Activated T-cell treated with anti-CD3 and anti-CD28 coated beads, Interleukin-2, amount 50 U/mL, for 24 hours (primary cell): ENCODE data around the gene CEP131.

Source experiments
- DNase-seq: peaks from one replicate; pipeline ENCODE4 v3.0.0-alpha.2; 2020
- H3K27ac Mint-ChIP-seq: 2 replicates; pipeline ENCODE4 v1.8.0; 2020; ENCODE audit warnings: mild to moderate bottlenecking, mixed read lengths
- H3K27me3 Mint-ChIP-seq: 2 replicates; pipeline ENCODE4 v1.8.0; 2020; ENCODE audit warnings: mixed read lengths
- H3K36me3 Mint-ChIP-seq: 2 replicates; pipeline ENCODE4 v1.8.0; 2020; ENCODE audit warnings: low read depth, mixed read lengths
- H3K4me1 Mint-ChIP-seq: 2 replicates; pipeline ENCODE4 v1.8.0; 2020; ENCODE audit warnings: low read depth, mixed read lengths
- H3K4me3 Mint-ChIP-seq: 2 replicates; pipeline ENCODE4 v1.8.0; 2020; ENCODE audit warnings: mild to moderate bottlenecking, moderate library complexity, mixed read lengths
- H3K9me3 Mint-ChIP-seq: 2 replicates; pipeline ENCODE4 v1.8.0; 2020; ENCODE audit warnings: mixed read lengths

Gene CEP131

GRCh38 chr17:81209141-81209540 is 13.6 kb downstream of the CEP131 start:
- DNase-seq: no peak
- H3K27ac Mint-ChIP-seq: no peak overlapping the region
- no peaks in the 10 kb centered on the region for H3K9me3 Mint-ChIP-seq
- H3K4me1 Mint-ChIP-seq: no peaks in the 10 kb centered on the region
- H3K36me3 Mint-ChIP-seq: peaks cover 8% of the 10 kb centered on the region
- H3K4me3 Mint-ChIP-seq: no peak overlapping the region
- H3K27me3 Mint-ChIP-seq: no peaks in the 10 kb centered on the region

- no peaks in the 10 kb centered on the region for H3K27me3 Mint-ChIP-seq
- no peak overlapping the region for H3K4me3 Mint-ChIP-seq
- no peak overlapping the region for H3K27ac Mint-ChIP-seq
- no peak for DNase-seq
- no peaks in the 10 kb centered on the region for H3K4me1 Mint-ChIP-seq
- H3K36me3 Mint-ChIP-seq: peaks cover 8% of the 10 kb centered on the region
- H3K9me3 Mint-ChIP-seq: no peaks in the 10 kb centered on the region
Measured at GRCh38 chr17:81208651-81209050, 14.1 kb downstream of the CEP131 start.

DNA sequence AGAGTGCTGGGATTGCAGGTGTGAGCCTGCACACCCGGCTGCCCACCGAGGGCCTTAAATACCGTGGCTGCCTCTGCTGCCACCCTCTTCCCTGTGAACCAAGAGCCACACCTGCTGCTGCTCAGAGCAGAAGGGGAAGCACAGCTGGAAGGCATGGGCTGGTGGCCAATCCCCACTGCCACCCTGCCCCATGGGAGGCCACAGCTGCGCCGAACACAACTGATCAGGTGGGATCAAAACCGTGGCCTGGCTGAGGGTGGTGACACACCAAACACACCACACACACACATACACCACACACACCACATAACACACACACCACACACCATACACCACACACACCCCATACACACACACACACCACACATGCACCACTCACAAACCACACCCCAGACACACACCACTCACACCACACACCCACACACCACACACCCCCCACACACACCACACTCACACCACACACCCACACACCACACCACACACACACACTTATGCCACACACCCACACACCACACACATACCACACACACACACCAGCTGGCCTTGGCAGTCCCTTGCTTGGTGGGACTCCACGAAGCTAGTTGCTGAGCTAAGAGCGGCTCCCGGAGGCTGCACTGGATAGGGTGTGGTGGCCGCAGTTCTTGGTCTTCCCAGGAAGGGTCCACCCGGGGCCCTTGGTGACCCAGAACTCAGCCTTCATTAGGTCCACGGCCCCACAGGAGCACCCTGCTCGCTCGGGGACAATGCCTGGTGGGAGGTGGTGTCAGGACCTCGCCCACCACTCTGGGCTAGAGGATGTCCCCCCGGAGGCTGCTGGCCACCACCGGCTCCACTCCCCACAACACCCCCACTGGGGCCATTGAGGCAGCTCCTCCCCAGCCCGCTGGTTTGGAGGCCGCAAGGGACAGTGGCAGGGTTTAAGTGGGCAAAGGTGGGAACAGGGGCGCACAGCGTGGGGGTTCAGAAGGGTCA is 14.9 kb downstream of the CEP131 start:
- Mint-ChIP-seq H3K4me3 (no peak overlapping the region), H3K27ac (no peak overlapping the region)

GRCh38 chr17:81206657-81207056 is 16.1 kb downstream of the CEP131 start:
- Mint-ChIP-seq H3K4me1 (no peaks in the 10 kb centered on the region), H3K9me3 (no peaks in the 10 kb centered on the region), H3K36me3 (peaks cover 13% of the 10 kb centered on the region), H3K4me3 (no peak overlapping the region), H3K27me3 (no peaks in the 10 kb centered on the region), H3K27ac (no peak overlapping the region)
- no peak for DNase-seq

More for the DNA sequence above, 14.9 kb downstream of the CEP131 start:
- no peaks in the 10 kb centered on the region for H3K27me3 Mint-ChIP-seq
- H3K4me1 Mint-ChIP-seq: no peaks in the 10 kb centered on the region
- no peaks in the 10 kb centered on the region for H3K9me3 Mint-ChIP-seq
- no peak for DNase-seq
- peaks cover 8% of the 10 kb centered on the region for H3K36me3 Mint-ChIP-seq

- Mint-ChIP-seq H3K36me3 (peaks cover 16% of the 10 kb centered on the region), H3K27me3 (no peaks in the 10 kb centered on the region), H3K27ac (no peak overlapping the region), H3K4me3 (no peak overlapping the region), H3K4me1 (no peaks in the 10 kb centered on the region), H3K9me3 (no peaks in the 10 kb centered on the region)
- DNase-seq: no peak
Measured at GRCh38 chr17:81206166-81206565, 16.6 kb downstream of the CEP131 start.

DNA sequence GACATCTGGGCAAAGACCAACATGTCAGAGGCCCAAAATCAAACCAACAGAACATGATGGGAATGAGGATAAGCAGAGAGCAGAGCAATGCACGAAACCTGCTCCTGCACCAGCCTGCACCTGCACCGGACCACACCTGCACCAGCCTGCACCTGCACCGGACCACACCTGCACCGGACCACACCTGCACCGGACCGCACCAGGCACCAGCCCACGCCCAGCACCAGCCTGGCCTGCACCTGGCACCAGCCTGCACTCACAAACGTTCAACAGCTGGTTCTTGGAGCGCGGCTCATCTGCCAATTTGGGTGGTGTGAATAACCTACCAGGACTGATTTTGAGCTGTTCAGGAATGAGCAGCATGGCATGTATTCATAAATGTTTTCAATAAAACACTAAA is 18.2 kb downstream of the CEP131 start:
- no peaks in the 10 kb centered on the region for H3K9me3 Mint-ChIP-seq
- peaks cover 16% of the 10 kb centered on the region for H3K36me3 Mint-ChIP-seq
- no peaks in the 10 kb centered on the region for H3K4me1 Mint-ChIP-seq
- no peak overlapping the region for H3K27ac Mint-ChIP-seq
- no peak for DNase-seq
- H3K27me3 Mint-ChIP-seq: no peaks in the 10 kb centered on the region
- no peak overlapping the region for H3K4me3 Mint-ChIP-seq

DNA sequence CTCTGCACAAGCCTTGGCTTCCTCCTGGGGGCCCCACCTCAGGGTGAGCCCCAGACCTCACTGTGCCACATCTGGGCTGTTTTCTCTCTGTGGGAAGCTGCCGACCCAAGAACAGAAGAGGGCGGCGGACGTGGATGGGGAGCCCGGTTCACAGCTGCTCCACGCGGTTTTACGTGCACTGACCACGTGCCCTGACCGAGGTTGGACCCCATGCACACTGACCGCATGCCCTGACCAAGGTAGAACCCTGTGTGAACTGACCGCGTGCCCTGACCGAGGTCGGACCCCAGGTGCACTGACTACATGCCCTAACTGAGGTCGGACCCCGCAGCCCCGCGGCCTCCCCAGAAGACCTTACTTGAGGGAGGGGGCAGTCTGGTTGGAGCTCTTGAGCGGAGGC is 19.6 kb downstream of the CEP131 start:
- Mint-ChIP-seq H3K36me3 (peaks cover 20% of the 10 kb centered on the region), H3K4me1 (no peaks in the 10 kb centered on the region), H3K4me3 (no peak overlapping the region), H3K9me3 (no peaks in the 10 kb centered on the region), H3K27me3 (no peaks in the 10 kb centered on the region), H3K27ac (no peak overlapping the region)
- DNase-seq: no peak

- Mint-ChIP-seq H3K4me3 (no peak overlapping the region), H3K4me1 (no peaks in the 10 kb centered on the region), H3K9me3 (no peaks in the 10 kb centered on the region), H3K36me3 (peaks cover 23% of the 10 kb centered on the region), H3K27ac (no peak overlapping the region), H3K27me3 (no peaks in the 10 kb centered on the region)
- DNase-seq: no peak
Measured at GRCh38 chr17:81202318-81202717, 20.4 kb downstream of the CEP131 start.

- Mint-ChIP-seq H3K4me3 (no peak overlapping the region), H3K4me1 (no peaks in the 10 kb centered on the region)
Measured at GRCh38 chr17:81200695-81201580, 21.8 kb downstream of the CEP131 start.

DNA sequence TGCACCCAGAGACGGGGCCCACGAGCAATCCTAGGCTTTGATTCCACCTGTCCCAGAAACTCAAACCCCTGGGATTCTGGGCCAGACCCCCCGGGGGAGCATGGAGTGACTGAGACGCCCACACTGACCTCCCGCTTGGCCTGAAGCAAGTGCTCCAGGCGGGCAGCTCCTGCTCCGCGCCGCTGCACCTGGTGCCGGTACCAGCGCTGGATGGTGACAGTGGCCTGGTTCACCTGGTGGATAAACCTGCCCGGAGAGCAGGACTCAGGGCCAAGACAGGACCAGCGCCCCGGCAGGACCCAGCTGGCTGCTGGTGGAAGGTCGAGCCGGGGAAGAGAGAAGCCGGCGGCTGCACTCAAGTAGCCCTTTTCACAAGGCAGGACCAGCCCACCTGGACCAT is 22.6 kb downstream of the CEP131 start:
- H3K9me3 Mint-ChIP-seq: no peaks in the 10 kb centered on the region
- no peak overlapping the region for H3K4me3 Mint-ChIP-seq
- peaks cover 18% of the 10 kb centered on the region for H3K36me3 Mint-ChIP-seq
- no peak overlapping the region for H3K27ac Mint-ChIP-seq
- no peak for DNase-seq
- no peaks in the 10 kb centered on the region for H3K27me3 Mint-ChIP-seq
- H3K4me1 Mint-ChIP-seq: no peaks in the 10 kb centered on the region

More at GRCh38 chr17:81200695-81201580, 21.8 kb downstream of the CEP131 start:
- Mint-ChIP-seq H3K27me3 (no peaks in the 10 kb centered on the region), H3K27ac (no peak overlapping the region), H3K9me3 (no peaks in the 10 kb centered on the region), H3K36me3 (peaks cover 18% of the 10 kb centered on the region)
- DNase-seq: no peak

- Mint-ChIP-seq H3K27me3 (no peaks in the 10 kb centered on the region), H3K4me1 (no peaks in the 10 kb centered on the region), H3K36me3 (peaks cover 21% of the 10 kb centered on the region), H3K9me3 (no peaks in the 10 kb centered on the region), H3K4me3 (no peak overlapping the region), H3K27ac (no peak overlapping the region)
- DNase-seq: no peak
Measured at GRCh38 chr17:81199482-81199830, 23.3 kb downstream of the CEP131 start.

DNA sequence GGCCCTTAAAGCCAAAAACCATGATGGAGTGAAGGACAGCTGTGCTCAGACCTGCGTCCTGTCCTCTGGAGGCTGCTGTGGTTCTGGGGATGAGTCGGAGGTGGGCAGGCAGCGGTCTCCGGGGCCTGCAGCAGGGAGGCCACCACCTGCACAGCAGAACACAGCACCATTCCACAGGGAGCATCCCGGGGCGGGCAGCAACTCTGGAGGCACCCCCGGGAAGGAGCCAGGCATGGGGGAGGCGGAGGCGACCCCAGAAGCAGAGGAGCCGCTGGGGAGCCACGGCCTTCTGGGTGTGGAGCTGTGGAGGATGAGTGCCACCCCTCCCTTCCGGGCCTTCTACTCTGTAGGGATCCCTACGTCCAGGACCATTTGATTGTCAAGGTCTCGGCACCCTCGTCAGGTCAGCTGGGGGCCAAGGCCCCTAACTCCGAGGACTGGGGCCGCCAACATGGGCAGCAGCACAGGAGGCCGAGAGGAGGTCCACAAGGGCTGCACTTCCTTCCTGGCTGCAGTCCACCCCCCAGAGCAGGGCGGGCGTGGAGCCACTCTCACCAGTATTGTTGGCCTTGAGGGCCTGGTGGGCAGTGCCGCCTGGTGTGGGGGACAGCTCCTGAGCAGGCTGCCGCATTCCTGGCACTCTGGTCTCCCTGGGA is 23.8 kb downstream of the CEP131 start:
- Mint-ChIP-seq H3K27ac (no peak overlapping the region), H3K27me3 (no peaks in the 10 kb centered on the region), H3K9me3 (no peaks in the 10 kb centered on the region), H3K4me1 (no peaks in the 10 kb centered on the region), H3K4me3 (no peak overlapping the region), H3K36me3 (peaks cover 20% of the 10 kb centered on the region)
- no peak for DNase-seq

- H3K27me3 Mint-ChIP-seq: no peaks in the 10 kb centered on the region
- no peak for DNase-seq
- H3K4me3 Mint-ChIP-seq: no peak overlapping the region
- H3K9me3 Mint-ChIP-seq: no peaks in the 10 kb centered on the region
- no peaks in the 10 kb centered on the region for H3K4me1 Mint-ChIP-seq
- H3K36me3 Mint-ChIP-seq: peaks cover 20% of the 10 kb centered on the region
- H3K27ac Mint-ChIP-seq: no peak overlapping the region
Measured at GRCh38 chr17:81197831-81198490, 24.8 kb downstream of the CEP131 start.

GRCh38 chr17:81197409-81197795 is 25.4 kb downstream of the CEP131 start:
- H3K27ac Mint-ChIP-seq: no peak overlapping the region
- H3K4me1 Mint-ChIP-seq: no peaks in the 10 kb centered on the region
- no peaks in the 10 kb centered on the region for H3K27me3 Mint-ChIP-seq
- DNase-seq: no peak
- H3K36me3 Mint-ChIP-seq: peaks cover 19% of the 10 kb centered on the region
- H3K4me3 Mint-ChIP-seq: no peak overlapping the region
- H3K9me3 Mint-ChIP-seq: no peaks in the 10 kb centered on the region
